Hindlimb muscle (tissue), 1 donor: Measurements from ENCODE around the gene ANKRD2. TPM values are rescaled to one million over a fixed set of nuclear protein-coding genes. Genes with fewer than 3 reads are reported as not detected.
"Not testable (repeated sequence)": the region's sequence is repeated elsewhere in the genome, so short reads cannot be mapped to it uniquely, and the experiment has no call there.

Source experiments
- DNase-seq: peaks from one replicate; pipeline ENCODE4 v3.0.0-alpha.2; 2013
- polyA plus RNA-seq: library from polyadenylated mRNA; unstranded; fragments of 120-200 nt; gene quantifications from one replicate; pipeline ENCODE4 v1.2.1, GENCODE V29; 2013; ENCODE audit not compliant: insufficient read length

The ANKRD2 gene
- polyA plus RNA-seq, 1 donor = 24.2 TPM

- no peak for DNase-seq
Observed at GRCh38 chr10:97573021-97573420, 442 bp downstream of the ANKRD2 start.

GRCh38 chr10:97573672-97574071, 1.1 kb downstream of the ANKRD2 start:
- DNase-seq = no peak

- DNase-seq = no peak
Observed at GRCh38 chr10:97574374-97575126, 2.0 kb downstream of the ANKRD2 start.

GRCh38 chr10:97575127-97575668, 2.6 kb downstream of the ANKRD2 start:
- DNase-seq = no peak

- not testable (repeated sequence) for DNase-seq
Observed at GRCh38 chr10:97576487-97576886, 3.9 kb downstream of the ANKRD2 start.

- DNase-seq = no peak
Observed at GRCh38 chr10:97577701-97578100, 5.1 kb downstream of the ANKRD2 start.

GRCh38 chr10:97578171-97578844, 5.7 kb downstream of the ANKRD2 start:
- no peak for DNase-seq

- DNase-seq = no peak
Observed at GRCh38 chr10:97580421-97581367, 8.1 kb downstream of the ANKRD2 start.

GRCh38 chr10:97582169-97582568, 9.6 kb downstream of the ANKRD2 start:
- no peak for DNase-seq

GRCh38 chr10:97583476-97583875, 10.9 kb downstream of the ANKRD2 start:
- DNase-seq = no peak

GRCh38 chr10:97584060-97584797, 11.7 kb downstream of the ANKRD2 start, which contains the start of gene HOGA1:
Gene HOGA1 (plus strand): TSS chr10:97584389. CDS start chr10:97584704, 315 bp downstream.
- DNase-seq = peak; percentile 44

GRCh38 chr10:97584798-97585438, 12.3 kb downstream of the ANKRD2 start:
- DNase-seq = no peak

GRCh38 chr10:97585439-97585811, 12.8 kb downstream of the ANKRD2 start:
- no peak for DNase-seq

- no peak for DNase-seq
Observed at GRCh38 chr10:97587183-97587582, 14.6 kb downstream of the ANKRD2 start.

- no peak for DNase-seq
Observed at GRCh38 chr10:97589479-97589878, 16.9 kb downstream of the ANKRD2 start, which contains the start of gene C10orf62. Gene C10orf62 (plus strand): TSS chr10:97589721. CDS start chr10:97589898, 177 bp downstream.

GRCh38 chr10:97590082-97590747, 17.6 kb downstream of the ANKRD2 start:
- no peak for DNase-seq

GRCh38 chr10:97590748-97591495, 18.3 kb downstream of the ANKRD2 start:
- no peak for DNase-seq

GRCh38 chr10:97593421-97593820, 20.8 kb downstream of the ANKRD2 start:
- DNase-seq = no peak
